Kidney glomerular epithelial cell (primary cell): ENCODE results near the gene MRPL23.
"Not testable (repeated sequence)": the region's sequence is repeated elsewhere in the genome, so short reads cannot be mapped to it uniquely, and the experiment has no call there.

Experiments
- DNase-seq: peaks from one replicate; lab custom pipeline; 2025; lab: John Stamatoyannopoulos, UW

MRPL23 gene

DNA sequence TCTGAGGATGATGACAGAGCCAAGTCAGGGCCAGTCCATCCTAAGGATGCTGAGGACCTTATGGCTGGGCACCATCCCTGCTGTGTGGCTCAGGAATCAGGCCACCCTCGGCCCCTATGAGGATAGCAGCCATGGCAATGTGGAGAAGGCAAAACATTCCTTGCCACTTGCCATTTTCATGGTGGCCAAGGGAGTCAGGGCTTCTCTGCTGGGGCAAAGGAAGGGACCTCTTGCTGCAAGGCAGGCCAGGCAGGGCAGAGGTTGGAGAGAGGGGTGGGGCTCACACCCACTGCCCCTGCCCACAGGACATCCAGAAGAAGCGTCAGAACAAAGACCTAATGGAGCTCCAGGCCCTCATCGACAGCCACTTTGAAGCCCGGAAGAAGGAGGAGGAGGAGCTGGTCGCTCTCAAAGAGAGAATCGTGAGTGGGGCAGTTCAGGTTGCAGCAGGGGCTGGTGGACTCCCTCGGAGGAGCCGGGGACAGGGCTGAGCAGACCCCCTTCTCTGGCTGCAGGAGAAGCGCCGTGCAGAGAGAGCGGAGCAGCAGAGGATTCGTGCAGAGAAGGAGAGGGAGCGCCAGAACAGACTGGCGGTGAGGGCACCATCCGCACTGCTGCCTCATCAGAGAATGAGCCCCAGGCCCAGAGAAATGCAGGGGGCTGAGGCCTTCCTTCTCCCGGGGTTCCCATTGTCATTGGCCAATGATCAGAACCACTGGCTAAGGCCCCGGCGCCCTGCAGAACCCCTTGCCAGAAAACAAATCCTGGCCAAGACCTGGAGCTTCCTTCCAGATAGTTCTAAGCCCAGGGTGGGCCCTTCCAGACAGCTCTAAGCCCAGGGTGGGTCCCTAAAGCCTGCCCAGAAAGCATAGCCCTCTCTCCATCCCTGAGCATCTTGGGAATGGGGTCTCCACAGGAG is 13.5 kb upstream of the MRPL23 start:
- no peak for DNase-seq

- DNase-seq, result no peak
Observed at GRCh38 chr11:1934335-1935155, 12.6 kb upstream of the MRPL23 start.

- no peak for DNase-seq
Observed at GRCh38 chr11:1935156-1936071, 11.7 kb upstream of the MRPL23 start.

DNA sequence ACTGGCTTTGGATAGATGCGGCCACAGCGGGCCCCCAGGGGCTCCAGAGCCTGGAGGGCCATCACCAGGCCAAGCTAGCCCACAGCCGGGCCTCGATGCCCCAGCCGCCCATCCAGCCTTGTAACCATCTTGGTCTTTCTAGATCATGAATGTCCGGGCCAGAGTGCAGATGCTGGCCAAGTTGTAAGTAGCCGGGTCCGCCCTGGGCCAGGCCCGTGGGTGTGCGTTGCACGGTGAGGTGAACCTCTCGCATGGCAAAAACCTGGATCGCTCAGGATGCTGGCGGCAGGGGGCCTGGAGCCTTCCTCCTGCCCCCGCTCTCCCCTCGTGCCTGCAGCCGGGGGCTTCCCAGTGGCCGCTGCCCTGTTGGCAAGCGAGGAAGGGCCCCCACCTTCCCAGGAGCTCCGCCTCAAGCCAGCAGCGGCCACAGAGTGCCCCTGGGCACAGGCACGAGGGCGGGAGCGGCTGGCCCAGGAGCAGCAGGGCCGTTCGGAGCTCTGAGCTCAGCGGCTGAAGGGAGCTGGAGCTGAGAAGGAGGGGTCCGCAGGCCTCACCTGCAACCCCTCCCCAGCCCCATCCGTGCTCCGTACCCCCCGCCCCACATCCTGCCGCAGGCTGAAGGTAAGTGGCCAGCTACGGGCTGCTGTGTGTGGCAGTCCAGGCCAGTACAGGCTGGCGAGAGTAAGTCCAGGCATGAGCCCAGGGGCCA is 10.9 kb upstream of the MRPL23 start:
- DNase-seq, result no peak

- DNase-seq, result no peak
Observed at GRCh38 chr11:1936781-1937615, 10.1 kb upstream of the MRPL23 start.

- DNase-seq, result no peak
Observed at GRCh38 chr11:1937616-1938342, 9.4 kb upstream of the MRPL23 start.

- no peak for DNase-seq
Observed at GRCh38 chr11:1938343-1939005, 8.7 kb upstream of the MRPL23 start.

- no peak for DNase-seq
Observed at GRCh38 chr11:1939006-1939625, 8.0 kb upstream of the MRPL23 start.

GRCh38 chr11:1939788-1940187 is 7.3 kb upstream of the MRPL23 start:
- DNase-seq, result not testable (repeated sequence)

GRCh38 chr11:1942558-1943260 is 4.4 kb upstream of the MRPL23 start:
- no peak for DNase-seq

GRCh38 chr11:1943576-1943975 is 3.6 kb upstream of the MRPL23 start:
- no peak for DNase-seq

DNA sequence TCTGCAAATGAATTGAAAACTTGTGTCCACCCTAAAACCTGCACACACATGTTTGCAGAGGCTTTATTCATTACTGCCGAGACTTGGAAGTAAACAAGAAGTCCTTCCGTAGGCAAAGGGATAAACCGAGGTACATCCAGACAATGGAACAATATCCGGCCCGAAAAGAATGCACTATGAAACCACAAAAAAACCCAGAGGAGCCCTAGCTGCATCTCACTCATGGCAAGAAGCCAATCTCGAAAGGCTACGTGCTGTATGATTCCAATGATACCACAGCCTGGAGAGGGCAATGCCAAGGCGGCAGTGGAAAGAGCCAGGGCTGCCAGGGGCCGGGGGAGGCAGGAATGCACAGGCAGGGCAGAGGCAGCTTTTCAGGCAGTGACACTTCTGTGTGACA is 3.2 kb upstream of the MRPL23 start:
- no peak for DNase-seq

- no peak for DNase-seq
Observed at GRCh38 chr11:1947592-1948237, 583 bp downstream of the MRPL23 start.

- no peak for DNase-seq
Observed at GRCh38 chr11:1948389-1948788, 1.3 kb downstream of the MRPL23 start.

DNA sequence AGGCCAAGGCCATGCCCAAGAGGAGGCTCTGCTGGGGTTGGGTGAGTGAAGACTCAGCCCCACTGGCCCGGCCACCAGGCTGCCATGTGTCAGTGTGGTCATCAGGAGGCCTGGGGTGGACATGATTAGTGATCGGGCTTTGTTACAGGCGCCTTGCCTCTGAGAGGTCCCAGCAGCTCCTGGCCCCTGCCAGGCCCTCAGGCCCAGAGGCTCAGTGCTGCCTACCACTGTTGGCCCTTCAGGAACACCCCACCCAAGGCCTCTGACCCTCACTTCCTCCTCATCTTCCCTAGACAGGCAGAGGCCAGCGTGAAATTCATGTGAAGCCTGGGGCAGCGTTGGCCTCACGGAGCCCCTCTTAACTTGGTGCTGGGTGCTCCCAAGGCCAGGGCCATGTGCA is 2.2 kb downstream of the MRPL23 start:
- no peak for DNase-seq

DNA sequence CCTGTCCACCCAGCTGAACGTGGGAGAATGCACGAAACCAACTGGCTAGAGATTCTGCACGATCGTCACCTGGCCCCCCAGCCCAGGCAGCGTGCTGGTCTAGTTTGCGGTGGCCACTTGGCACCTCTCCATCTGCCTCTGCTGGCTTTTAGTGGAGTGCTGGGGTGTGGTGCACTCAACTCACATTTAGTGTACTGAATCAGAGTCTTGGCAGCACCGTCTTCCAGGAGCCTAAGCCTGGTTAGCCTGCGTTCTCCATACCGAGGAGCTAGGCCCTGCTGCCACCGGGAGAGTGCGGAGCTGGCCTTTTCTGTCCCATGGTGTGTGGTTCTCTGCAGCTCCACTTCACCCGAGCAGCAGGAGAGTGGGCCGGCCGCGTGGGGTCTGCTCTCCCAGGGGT is 2.8 kb downstream of the MRPL23 start:
- no peak for DNase-seq

GRCh38 chr11:1952806-1953482 is 5.8 kb downstream of the MRPL23 start:
- DNase-seq, result no peak
